ENCODE measurements around the gene SBNO1.
"Not testable (repeated sequence)": the region's sequence is repeated elsewhere in the genome, so short reads cannot be mapped to it uniquely, and the experiment has no call there.

SBNO1 gene

DNA sequence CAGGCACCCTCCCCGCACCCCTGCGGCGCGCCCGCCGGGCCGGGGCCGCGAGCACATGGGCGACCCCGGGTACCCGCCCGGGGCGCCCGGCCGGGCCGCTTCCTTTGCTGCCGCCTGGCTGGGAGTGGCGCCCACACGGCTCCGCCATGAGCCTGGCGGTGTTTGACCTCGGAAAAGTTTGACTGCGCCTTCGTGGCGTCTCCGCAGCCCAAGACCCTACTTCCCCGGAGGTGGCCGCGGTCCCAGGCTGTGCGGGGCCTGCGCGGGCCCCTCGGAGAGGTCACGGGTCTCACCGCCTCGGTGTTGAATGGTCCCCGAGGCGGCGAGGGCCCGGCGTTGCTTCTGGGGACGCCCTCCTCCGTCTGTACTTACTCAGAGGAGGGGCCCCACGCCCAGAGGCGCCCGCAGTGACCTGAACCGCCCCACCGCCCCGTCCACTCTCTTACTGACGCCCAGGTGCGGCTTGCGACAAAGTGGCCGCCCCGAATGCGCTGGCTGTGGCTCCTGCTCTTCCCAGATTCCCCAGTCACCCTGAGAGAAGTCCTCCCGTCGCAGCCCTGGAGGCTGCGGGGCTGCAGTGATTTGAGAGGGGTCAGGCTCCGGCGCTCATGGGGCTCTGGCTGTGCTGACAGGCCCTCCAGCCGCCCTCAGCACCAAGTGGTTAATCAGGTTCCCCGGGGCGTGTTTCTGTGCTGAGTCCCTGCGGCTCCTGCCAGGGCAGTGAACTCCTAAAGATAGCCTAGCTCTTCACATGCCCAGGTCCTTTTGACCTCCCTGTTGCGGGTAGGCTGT is 25.1 kb upstream of the SBNO1 start:
- H3K4me3 ChIP-seq (ENCODE audit: low read length in 2 of 2) = peak overlapping the region; percentile 66 to 69
- H3K9ac ChIP-seq (ENCODE audit: low read depth in 1 of 2, low read length in 2 of 2) = peak overlapping the region; percentile 63 to 68
- H3K4me1 ChIP-seq (ENCODE audit: control insufficient read depth in 2 of 2, insufficient read depth in 2 of 2, low read length in 2 of 2) = peaks cover 17 to 19% of the 10 kb centered on the region in 2 donors
- no peaks in the 10 kb centered on the region for H3K27me3 ChIP-seq (ENCODE audit: control insufficient read depth in 2 of 2, insufficient read depth in 2 of 2, low read length in 2 of 2)
- H3K27ac ChIP-seq (ENCODE audit: low read depth in 2 of 2, low read length in 2 of 2) = peak overlapping the region; percentile 78 to 86
- peaks cover 24 to 25% of the 10 kb centered on the region in 2 donors for H3K36me3 ChIP-seq (ENCODE audit: control insufficient read depth in 2 of 2, insufficient read depth in 2 of 2, low read length in 2 of 2)
- no peaks in the 10 kb centered on the region for H3K9me3 ChIP-seq (ENCODE audit: control insufficient read depth in 2 of 2, low read length in 2 of 2)

DNA sequence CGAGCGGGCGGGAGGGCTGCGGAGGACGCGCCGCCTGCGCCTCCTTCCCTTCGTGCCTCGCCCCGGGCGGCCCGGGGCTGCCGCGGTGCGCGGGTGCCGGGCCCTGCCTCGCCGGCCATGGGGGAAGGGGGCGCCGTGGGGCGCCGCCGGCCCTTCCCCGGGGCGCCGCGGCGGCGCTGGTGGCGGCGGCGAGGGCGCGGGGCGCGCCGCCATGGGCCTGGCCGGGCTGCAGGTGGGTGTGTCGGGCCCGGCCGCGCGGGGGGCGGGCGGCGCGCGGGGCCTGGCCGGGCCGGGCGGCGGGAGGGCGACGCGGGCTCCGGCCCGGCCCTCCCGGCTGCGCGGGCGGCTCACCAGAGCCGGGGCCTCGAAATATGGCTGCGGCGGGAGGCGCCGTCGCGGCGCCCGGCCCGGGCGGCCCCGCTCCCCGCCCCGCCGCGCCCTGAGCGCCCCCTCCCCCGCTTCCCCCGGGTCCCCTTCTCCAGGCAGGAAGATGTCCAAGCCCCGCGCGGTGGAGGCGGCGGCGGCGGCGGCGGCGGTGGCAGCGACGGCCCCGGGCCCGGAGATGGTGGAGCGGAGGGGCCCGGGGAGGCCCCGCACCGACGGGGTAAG is 24.4 kb upstream of the SBNO1 start:
- Histone ChIP-seq H3K27me3 (ENCODE audit: control insufficient read depth in 2 of 2, insufficient read depth in 2 of 2, low read length in 2 of 2) (no peaks in the 10 kb centered on the region), H3K9ac (ENCODE audit: low read depth in 1 of 2, low read length in 2 of 2) (peak overlapping the region in 1 of 2 donors; percentile 68), H3K4me3 (ENCODE audit: low read length in 2 of 2) (peak overlapping the region; percentile 66 to 69), H3K36me3 (ENCODE audit: control insufficient read depth in 2 of 2, insufficient read depth in 2 of 2, low read length in 2 of 2) (peaks cover 18 to 19% of the 10 kb centered on the region in 2 donors), H3K9me3 (ENCODE audit: control insufficient read depth in 2 of 2, low read length in 2 of 2) (no peaks in the 10 kb centered on the region), H3K27ac (ENCODE audit: low read depth in 2 of 2, low read length in 2 of 2) (peak overlapping the region; percentile 78 to 86), H3K4me1 (ENCODE audit: control insufficient read depth in 2 of 2, insufficient read depth in 2 of 2, low read length in 2 of 2) (peaks cover 22% of the 10 kb centered on the region in 2 donors)

DNA sequence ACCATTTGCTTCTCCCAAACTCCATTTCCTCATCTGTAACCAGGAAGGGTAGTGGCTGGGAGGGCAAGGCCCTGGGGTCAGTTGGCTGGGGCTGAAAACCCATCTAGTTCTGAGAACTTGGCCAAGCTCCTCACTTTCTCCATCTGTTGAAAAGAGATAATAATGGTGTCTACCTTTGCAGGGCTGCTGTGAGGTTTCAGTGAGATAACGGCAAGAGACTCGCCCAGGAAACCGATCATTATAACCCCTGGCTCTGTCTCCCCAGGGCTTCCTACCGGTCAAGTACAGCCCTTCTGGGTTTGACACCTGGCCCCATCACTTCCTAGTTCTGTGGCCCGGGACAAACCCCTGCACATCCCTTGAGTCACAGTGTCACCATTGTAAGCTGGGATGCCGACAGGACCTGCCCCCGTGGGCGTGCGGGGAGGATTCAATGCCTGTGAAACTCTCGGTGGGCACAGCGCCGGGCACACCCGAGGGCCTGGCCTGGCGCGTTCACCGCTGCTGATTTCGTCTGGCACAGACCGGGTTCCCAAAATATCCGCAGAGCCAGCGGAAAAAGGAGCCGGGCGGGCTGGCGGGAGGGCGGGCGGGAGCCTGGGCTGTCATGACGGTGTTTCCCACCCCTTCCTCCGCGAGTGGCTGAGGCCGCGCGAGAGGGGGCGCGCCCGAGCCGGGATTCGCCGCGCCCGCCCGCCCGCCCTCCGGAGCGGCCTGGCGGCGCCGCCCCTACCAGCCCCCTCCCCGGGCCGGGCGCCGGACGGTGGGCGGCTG is 23.7 kb upstream of the SBNO1 start:
- peak overlapping the region; percentile 86 to 89 for H3K27ac ChIP-seq (ENCODE audit: low read depth in 2 of 2, low read length in 2 of 2)

DNA sequence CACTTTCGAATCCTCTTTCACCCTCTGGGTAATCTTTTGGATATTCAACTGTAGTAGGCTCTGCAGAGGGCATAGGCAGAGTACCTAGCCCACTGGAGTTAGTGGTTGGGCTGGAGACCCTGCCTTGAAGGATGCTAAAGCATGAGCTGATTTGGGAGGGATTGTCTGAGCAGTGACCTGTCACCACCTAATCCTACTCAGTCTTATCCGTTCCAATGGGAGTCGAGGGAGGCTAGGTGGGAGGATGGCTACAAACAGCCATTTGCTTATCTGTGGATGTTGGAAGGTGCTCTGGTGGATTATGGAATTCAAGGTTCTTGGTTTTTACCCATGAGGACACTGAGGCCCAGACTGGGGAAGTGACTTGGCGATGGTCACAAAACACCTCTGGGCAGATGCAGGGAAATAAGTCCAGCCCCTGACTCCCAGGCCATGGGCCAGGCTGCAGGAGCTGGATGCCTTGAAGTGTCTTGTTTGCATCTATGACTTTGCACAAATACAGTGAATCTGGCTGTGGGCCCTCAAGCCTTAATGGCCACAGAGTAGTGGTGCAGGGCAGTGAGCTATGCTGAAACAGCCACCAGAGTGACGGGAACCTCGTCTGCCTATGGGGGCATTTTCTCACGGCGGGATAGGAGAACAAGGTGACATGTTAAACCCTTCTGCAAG is 23.0 kb upstream of the SBNO1 start:
- Histone ChIP-seq H3K4me3 (ENCODE audit: low read length in 2 of 2) (peak overlapping the region; percentile 65 to 79), H3K9me3 (ENCODE audit: control insufficient read depth in 2 of 2, low read length in 2 of 2) (no peaks in the 10 kb centered on the region), H3K27me3 (ENCODE audit: control insufficient read depth in 2 of 2, insufficient read depth in 2 of 2, low read length in 2 of 2) (no peaks in the 10 kb centered on the region), H3K9ac (ENCODE audit: low read depth in 1 of 2, low read length in 2 of 2) (peak overlapping the region in 1 of 2 donors; percentile 78), H3K36me3 (ENCODE audit: control insufficient read depth in 2 of 2, insufficient read depth in 2 of 2, low read length in 2 of 2) (peaks cover 15 to 17% of the 10 kb centered on the region in 2 donors), H3K27ac (ENCODE audit: low read depth in 2 of 2, low read length in 2 of 2) (peak overlapping the region; percentile 86 to 89), H3K4me1 (ENCODE audit: control insufficient read depth in 2 of 2, insufficient read depth in 2 of 2, low read length in 2 of 2) (peaks cover 22 to 26% of the 10 kb centered on the region in 2 donors)

More for the DNA sequence above, 23.7 kb upstream of the SBNO1 start:
- Histone ChIP-seq H3K9me3 (ENCODE audit: control insufficient read depth in 2 of 2, low read length in 2 of 2) (no peaks in the 10 kb centered on the region), H3K4me3 (ENCODE audit: low read length in 2 of 2) (peak overlapping the region; percentile 65 to 79), H3K9ac (ENCODE audit: low read depth in 1 of 2, low read length in 2 of 2) (peak overlapping the region; percentile 77 to 78), H3K4me1 (ENCODE audit: control insufficient read depth in 2 of 2, insufficient read depth in 2 of 2, low read length in 2 of 2) (peaks cover 22 to 24% of the 10 kb centered on the region in 2 donors), H3K27me3 (ENCODE audit: control insufficient read depth in 2 of 2, insufficient read depth in 2 of 2, low read length in 2 of 2) (no peaks in the 10 kb centered on the region), H3K36me3 (ENCODE audit: control insufficient read depth in 2 of 2, insufficient read depth in 2 of 2, low read length in 2 of 2) (peaks cover 16 to 18% of the 10 kb centered on the region in 2 donors)

DNA sequence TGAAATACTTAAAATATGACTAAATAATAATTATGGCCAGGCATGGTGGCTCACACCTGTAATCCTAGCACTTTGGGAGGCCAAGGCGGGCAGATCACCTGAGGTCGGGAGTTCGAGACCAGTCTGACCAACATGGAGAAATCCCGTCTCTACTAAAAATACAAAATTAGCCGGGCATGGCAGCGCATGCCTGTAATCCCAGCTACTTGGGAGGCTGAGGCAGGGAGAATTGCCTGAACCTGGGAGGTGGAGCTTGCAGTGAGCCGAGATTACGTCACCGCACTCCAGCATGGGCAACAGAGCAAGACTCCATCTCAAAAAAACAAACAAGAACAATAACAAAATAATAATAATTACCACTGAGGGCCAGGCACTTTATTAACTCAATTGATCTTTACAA is 20.9 kb upstream of the SBNO1 start:
- not testable (repeated sequence) for H3K27ac ChIP-seq (ENCODE audit: low read depth in 2 of 2, low read length in 2 of 2); H3K36me3 ChIP-seq (ENCODE audit: control insufficient read depth in 2 of 2, insufficient read depth in 2 of 2, low read length in 2 of 2); H3K4me3 ChIP-seq (ENCODE audit: low read length in 2 of 2); H3K9ac ChIP-seq (ENCODE audit: low read depth in 1 of 2, low read length in 2 of 2); H3K9me3 ChIP-seq (ENCODE audit: control insufficient read depth in 2 of 2, low read length in 2 of 2); H3K27me3 ChIP-seq (ENCODE audit: control insufficient read depth in 2 of 2, insufficient read depth in 2 of 2, low read length in 2 of 2)
- H3K4me1 ChIP-seq (ENCODE audit: control insufficient read depth in 2 of 2, insufficient read depth in 2 of 2, low read length in 2 of 2) = peaks cover 18 to 22% of the 10 kb centered on the region in 2 donors

GRCh38 chr12:123384994-123385376 is 20.3 kb upstream of the SBNO1 start:
- H3K27me3 ChIP-seq (ENCODE audit: control insufficient read depth in 2 of 2, insufficient read depth in 2 of 2, low read length in 2 of 2) = no peaks in the 10 kb centered on the region
- no peaks in the 10 kb centered on the region for H3K36me3 ChIP-seq (ENCODE audit: control insufficient read depth in 2 of 2, insufficient read depth in 2 of 2, low read length in 2 of 2)
- H3K9ac ChIP-seq (ENCODE audit: low read depth in 1 of 2, low read length in 2 of 2) = peak overlapping the region in 1 of 2 donors; percentile 66
- peaks cover 18% of the 10 kb centered on the region in 2 donors for H3K4me1 ChIP-seq (ENCODE audit: control insufficient read depth in 2 of 2, insufficient read depth in 2 of 2, low read length in 2 of 2)
- H3K27ac ChIP-seq (ENCODE audit: low read depth in 2 of 2, low read length in 2 of 2) = no peak overlapping the region
- H3K4me3 ChIP-seq (ENCODE audit: low read length in 2 of 2) = peak overlapping the region; percentile 83 to 85
- no peaks in the 10 kb centered on the region for H3K9me3 ChIP-seq (ENCODE audit: control insufficient read depth in 2 of 2, low read length in 2 of 2)

GRCh38 chr12:123384318-123384993 is 19.8 kb upstream of the SBNO1 start:
- Histone ChIP-seq H3K27me3 (ENCODE audit: control insufficient read depth in 2 of 2, insufficient read depth in 2 of 2, low read length in 2 of 2) (no peaks in the 10 kb centered on the region), H3K9ac (ENCODE audit: low read depth in 1 of 2, low read length in 2 of 2) (peak overlapping the region; percentile 44 to 66), H3K36me3 (ENCODE audit: control insufficient read depth in 2 of 2, insufficient read depth in 2 of 2, low read length in 2 of 2) (no peaks in the 10 kb centered on the region), H3K4me1 (ENCODE audit: control insufficient read depth in 2 of 2, insufficient read depth in 2 of 2, low read length in 2 of 2) (peaks cover 16 to 17% of the 10 kb centered on the region in 2 donors), H3K4me3 (ENCODE audit: low read length in 2 of 2) (peak overlapping the region; percentile 83 to 85), H3K27ac (ENCODE audit: low read depth in 2 of 2, low read length in 2 of 2) (peak overlapping the region; percentile 52 to 83), H3K9me3 (ENCODE audit: control insufficient read depth in 2 of 2, low read length in 2 of 2) (no peaks in the 10 kb centered on the region)

DNA sequence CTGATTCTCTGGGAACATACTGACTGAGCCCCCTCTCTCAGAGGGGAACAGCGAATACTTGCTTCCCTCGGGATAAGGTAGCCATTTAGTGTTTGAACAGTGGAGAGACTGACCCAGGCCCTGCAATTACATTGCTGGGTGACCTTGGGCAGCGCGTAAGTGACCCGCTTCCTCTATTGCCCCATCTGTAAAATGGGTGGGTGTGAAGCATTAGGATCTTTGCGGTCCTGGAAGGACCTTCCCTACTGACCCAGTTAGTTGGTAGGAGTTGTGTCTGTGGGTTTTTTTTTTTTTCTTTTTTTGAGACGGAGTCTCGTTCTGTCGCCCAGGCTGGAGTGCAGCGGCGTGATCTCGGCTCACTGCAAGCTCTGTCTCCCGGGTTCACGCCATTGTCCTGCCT is 18.0 kb upstream of the SBNO1 start:
- Histone ChIP-seq H3K27me3 (ENCODE audit: control insufficient read depth in 2 of 2, insufficient read depth in 2 of 2, low read length in 2 of 2) (no peaks in the 10 kb centered on the region), H3K27ac (ENCODE audit: low read depth in 2 of 2, low read length in 2 of 2) (no peak overlapping the region), H3K9ac (ENCODE audit: low read depth in 1 of 2, low read length in 2 of 2) (no peak overlapping the region), H3K4me3 (ENCODE audit: low read length in 2 of 2) (no peak overlapping the region), H3K4me1 (ENCODE audit: control insufficient read depth in 2 of 2, insufficient read depth in 2 of 2, low read length in 2 of 2) (peaks cover 9 to 11% of the 10 kb centered on the region in 2 donors), H3K9me3 (ENCODE audit: control insufficient read depth in 2 of 2, low read length in 2 of 2) (no peaks in the 10 kb centered on the region), H3K36me3 (ENCODE audit: control insufficient read depth in 2 of 2, insufficient read depth in 2 of 2, low read length in 2 of 2) (no peaks in the 10 kb centered on the region)

DNA sequence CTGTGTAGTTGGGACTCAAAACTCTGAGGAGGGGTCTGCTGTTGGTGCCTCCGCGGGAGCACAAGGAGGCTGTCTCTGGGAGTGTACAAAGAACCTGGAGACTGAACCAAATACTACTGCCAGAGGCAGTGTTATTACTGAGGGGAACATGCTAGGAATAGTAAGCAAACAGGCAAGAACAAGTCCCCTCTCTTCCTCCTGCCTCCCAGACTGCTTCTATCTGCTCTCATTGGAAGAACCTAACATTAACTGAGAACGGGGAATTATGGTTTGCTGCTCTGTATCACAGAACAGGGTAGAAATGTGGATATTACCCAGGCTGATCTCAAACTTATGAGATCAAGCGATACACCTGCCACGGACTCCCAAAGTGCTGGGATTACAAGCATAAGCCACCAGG is 14.7 kb upstream of the SBNO1 start:
- no peak overlapping the region for H3K27ac ChIP-seq (ENCODE audit: low read depth in 2 of 2, low read length in 2 of 2)
- H3K27me3 ChIP-seq (ENCODE audit: control insufficient read depth in 2 of 2, insufficient read depth in 2 of 2, low read length in 2 of 2) = no peaks in the 10 kb centered on the region
- no peaks in the 10 kb centered on the region for H3K9me3 ChIP-seq (ENCODE audit: control insufficient read depth in 2 of 2, low read length in 2 of 2)
- H3K9ac ChIP-seq (ENCODE audit: low read depth in 1 of 2, low read length in 2 of 2) = no peak overlapping the region
- peaks cover 0 to 5% of the 10 kb centered on the region in 2 donors for H3K4me1 ChIP-seq (ENCODE audit: control insufficient read depth in 2 of 2, insufficient read depth in 2 of 2, low read length in 2 of 2)
- no peaks in the 10 kb centered on the region for H3K36me3 ChIP-seq (ENCODE audit: control insufficient read depth in 2 of 2, insufficient read depth in 2 of 2, low read length in 2 of 2)
- H3K4me3 ChIP-seq (ENCODE audit: low read length in 2 of 2) = no peak overlapping the region

All from mucosa of rectum (tissue), 2 donors.